Right lobe of liver (tissue), 6 donors: ENCODE results near the gene INPP5A. TPM values are rescaled to one million over a fixed set of nuclear protein-coding genes. Genes with fewer than 3 reads are reported as not detected.

Experiments used
- ATAC-seq, 4 donors: fragments of 200-7000 bp; cut with Tn5 transposase; one replicate each; pipeline ENCODE4 v1.9.1; 2020; ENCODE audit warnings: mild to moderate bottlenecking in 4 of 4, moderate library complexity in 4 of 4
- DNase-seq, 3 donors: peaks; one replicate each; pipeline ENCODE4 v3.0.0-alpha.2; 2020
- H3K27ac ChIP-seq, 3 donors: fragments of 200-600 bp; one replicate each; pipeline ENCODE4 v1.8.0; 2022
- H3K27me3 ChIP-seq, 2 donors: fragments of 200-600 bp; one replicate each; pipeline ENCODE4 v1.8.0; 2022
- H3K36me3 ChIP-seq, 4 donors: fragments of 200-600 bp; sonication (generic) in 1 of 4; one replicate each; pipeline versions ENCODE4 v1.5.1 to v1.8.0; 2017 to 2022; ENCODE audit warnings: control low read depth in 1 of 4
- H3K4me1 ChIP-seq, 4 donors: fragments of 200-600 bp; sonication (generic) in 1 of 4; one replicate each; pipeline versions ENCODE4 v1.5.1 to v1.8.0; 2017 to 2022; ENCODE audit warnings: control low read depth in 1 of 4
- H3K4me3 ChIP-seq, 3 donors: fragments of 200-600 bp; one replicate each; pipeline ENCODE4 v1.8.0; 2022
- H3K9me3 ChIP-seq, 4 donors: fragments of 200-600 bp; sonication (generic) in 1 of 4; one replicate each; pipeline versions ENCODE4 v1.5.1 to v1.8.0; 2017 to 2022; ENCODE audit warnings: control low read depth in 1 of 4
- CTCF ChIP-seq, 4 donors: fragments of 200-600 bp in 3 of 4; fragments of 450-650 bp in 1 of 4; IDR thresholded peaks; one replicate each; pipeline versions ENCODE4 v1.5.1 to v1.8.0; 2016 to 2022; ENCODE audit warnings: antibody characterized with exemption in 4 of 4, mild to moderate bottlenecking in 2 of 4
- POLR2A ChIP-seq: fragments of 450-650 bp; IDR thresholded peaks from one replicate; pipeline ENCODE4 v1.6.1; 2017; ENCODE audit warnings: antibody characterized with exemption, mild to moderate bottlenecking
- WGBS: methylation state at CpG from one replicate; pipeline ENCODE4 v1.1.6; 2018; ENCODE audit warnings: low coverage, low lambda C conversion rate; ENCODE audit not compliant: insufficient coverage; ENCODE audit errors: missing lambda C conversion rate; 5-methylcytosine and 5-hydroxymethylcytosine counted together
- intact Hi-C, 2 donors: fragments of 100-400 bp; cut with DNase I; formaldehyde crosslinking; loops; one replicate each; pipeline versions ENCODE4 v1.11.2 to v1.14.1; 2022
- total RNA-seq, 6 experiments: library from RNA; depleted of rRNA in 2 of 6; stranded (reverse); fragments of >200 nt in 2 of 6; fragmentation: NEBNext Ultra II Directional in 3 of 6; extraction: Animal tissue kit (Norgen Biotek cat#: 25700) in 3 of 6; gene quantifications; one replicate each; pipeline versions ENCODE4 v1.1.0 to v1.2.4, GENCODE V29; 2016 to 2023
- donor health status: DM: no; HTN: yes; CAD: no.
- donor health status: DM: no; HTN: no; CAD: no.
- donor health status: DM: no; HTN: no; CAD: no.
- donor health status: DM: no; HTN: yes; CAD: no.
- donor health status: DM: no; HTN: yes; CAD: no.

Gene INPP5A
- total RNA-seq, 6 experiments from 2014 or later, result 12.5 to 24.6 (median 16.9) TPM

DNA sequence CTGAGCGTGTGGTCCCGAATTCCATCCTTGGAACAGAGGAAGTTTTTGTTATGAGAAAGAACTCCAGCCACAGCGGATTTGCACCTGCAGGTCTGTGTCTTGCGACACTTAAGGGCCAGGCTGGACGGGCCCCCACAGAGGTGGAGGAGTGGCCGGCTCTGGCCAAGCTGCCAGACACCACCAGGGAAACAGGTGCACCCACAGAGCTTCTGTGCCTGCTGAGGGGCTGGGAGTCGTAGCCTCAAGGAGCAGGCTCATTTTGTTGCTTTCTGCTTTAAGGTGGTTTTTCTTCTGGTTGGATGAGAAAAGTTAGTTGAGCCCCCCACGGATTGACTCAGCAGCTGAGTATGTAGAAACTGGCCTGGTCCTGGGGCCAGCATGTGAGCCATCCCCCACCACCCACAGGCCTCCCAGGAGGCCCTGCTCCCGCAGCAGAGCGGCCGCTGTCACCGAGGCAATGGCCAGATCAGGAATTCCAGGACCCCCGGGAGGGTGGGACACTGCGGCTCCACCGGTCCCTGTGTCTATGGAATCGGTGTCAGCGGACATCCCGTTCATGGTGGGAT lies 206.4 kb downstream of the INPP5A start:
- TF ChIP-seq POLR2A (no peak), CTCF (IDR thresholded peaks at IDR 0.05) (no peak)
- no peak for ATAC-seq
- no peaks in the 10 kb centered on the region for H3K9me3 ChIP-seq
- DNase-seq, result no peak
- intact Hi-C loops, result no loop called here
- H3K4me1 ChIP-seq, result no peaks in the 10 kb centered on the region
- H3K27me3 ChIP-seq, result no peaks in the 10 kb centered on the region
- no peak overlapping the region for H3K4me3 ChIP-seq
- H3K27ac ChIP-seq, result no peak overlapping the region
- WGBS, result no CpG with 5 or more reads among the region's 18 CpGs
- H3K36me3 ChIP-seq, result no peaks in the 10 kb centered on the region

DNA sequence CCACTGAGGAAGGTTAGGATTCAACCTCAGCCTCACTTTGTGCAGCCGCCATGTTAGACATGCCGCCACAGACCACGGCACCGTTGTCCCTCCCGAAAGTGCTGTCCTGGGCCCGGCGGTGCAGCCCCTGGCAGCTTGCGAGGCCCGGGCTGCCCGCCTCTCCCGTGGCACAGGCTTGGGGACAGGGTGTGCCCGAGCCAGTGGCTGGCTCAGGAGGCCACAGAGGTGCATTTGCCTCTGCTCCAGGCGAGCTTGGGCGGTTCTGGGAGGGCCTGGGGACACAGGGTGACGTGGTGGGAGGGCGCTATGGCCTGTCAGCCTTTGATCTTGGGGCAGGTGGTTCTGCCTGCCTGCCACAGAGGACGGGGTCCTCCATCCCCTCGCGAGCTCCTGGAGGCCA lies 207.3 kb downstream of the INPP5A start:
- no CpG with 5 or more reads among the region's 19 CpGs for WGBS
- no peak for DNase-seq

DNA sequence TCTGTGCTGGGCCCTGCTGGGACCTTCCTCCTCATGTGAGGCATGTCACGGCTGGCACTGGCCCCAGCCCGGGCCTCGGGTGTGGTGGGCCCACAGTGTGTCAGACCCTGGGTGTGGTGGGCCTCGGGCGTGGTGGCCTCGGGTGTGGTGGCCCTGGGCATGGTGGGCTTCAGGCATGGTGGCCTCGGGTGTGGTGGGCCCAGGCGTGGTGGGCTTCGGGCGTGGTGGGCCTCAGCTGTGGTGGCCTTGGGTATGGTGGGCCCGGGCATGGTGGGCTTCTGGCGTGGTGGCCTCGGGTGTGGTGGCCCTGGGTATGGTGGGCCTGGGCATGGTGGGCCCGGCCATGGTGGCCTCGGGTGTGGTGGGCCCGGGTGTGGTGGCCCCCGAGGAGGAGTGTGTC lies 207.9 kb downstream of the INPP5A start:
- no peak overlapping the region for H3K4me3 ChIP-seq
- H3K36me3 ChIP-seq, result peaks cover 0 to 12% (median 2%) of the 10 kb centered on the region in 4 donors
- no CpG with 5 or more reads among the region's 17 CpGs for WGBS
- no peaks in the 10 kb centered on the region for H3K9me3 ChIP-seq
- ATAC-seq (no peak), DNase-seq (no peak)
- TF ChIP-seq CTCF (IDR thresholded peaks at IDR 0.05), result no peak
- no peak for TF ChIP-seq POLR2A
- H3K27ac ChIP-seq, result no peak overlapping the region
- H3K4me1 ChIP-seq, result no peaks in the 10 kb centered on the region
- intact Hi-C loops, result no loop called here
- H3K27me3 ChIP-seq, result no peaks in the 10 kb centered on the region

More for the DNA sequence above, 207.3 kb downstream of the INPP5A start:
- Histone ChIP-seq H3K4me3 (no peak overlapping the region), H3K27ac (no peak overlapping the region), H3K36me3 (peaks cover 0 to 6% (median under 1%) of the 10 kb centered on the region in 4 donors), H3K27me3 (no peaks in the 10 kb centered on the region), H3K9me3 (no peaks in the 10 kb centered on the region), H3K4me1 (no peaks in the 10 kb centered on the region)
- no peak for ATAC-seq
- intact Hi-C loops, result no loop called here
- no peak for TF ChIP-seq POLR2A
- no peak for TF ChIP-seq CTCF (IDR thresholded peaks at IDR 0.05)

DNA sequence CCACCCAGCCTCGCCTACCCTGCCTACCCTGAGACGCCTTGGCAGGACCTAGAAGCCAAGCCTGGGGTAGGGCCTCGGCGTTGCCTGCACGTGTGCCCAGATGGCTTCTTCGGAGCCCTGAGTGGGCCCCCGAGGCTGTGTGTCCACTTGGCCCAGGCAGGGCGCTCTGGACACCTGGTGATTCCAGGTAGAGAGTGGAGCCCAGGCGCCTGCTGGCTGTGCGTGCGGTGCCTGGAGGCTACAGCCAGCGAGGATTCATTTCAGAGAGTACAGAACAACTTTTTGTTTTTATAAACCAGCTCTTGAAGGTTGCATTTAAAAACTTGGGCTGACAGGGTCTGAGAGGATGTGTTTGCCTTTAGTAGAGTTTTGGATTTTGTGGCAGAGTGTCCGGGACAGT lies 208.4 kb downstream of the INPP5A start:
- ATAC-seq (no peak), DNase-seq (no peak)
- intact Hi-C loops, result no loop called here
- Histone ChIP-seq H3K9me3 (no peaks in the 10 kb centered on the region), H3K27ac (no peak overlapping the region), H3K27me3 (no peaks in the 10 kb centered on the region), H3K36me3 (peaks cover 0 to 13% (median 2%) of the 10 kb centered on the region in 4 donors), H3K4me1 (no peaks in the 10 kb centered on the region), H3K4me3 (no peak overlapping the region)
- TF ChIP-seq CTCF (IDR thresholded peaks at IDR 0.05) (no peak), POLR2A (no peak)
- 100% methylated on average over 4 of the region's 13 CpGs for WGBS

GRCh38 chr10:132746386-132746785 lies 208.8 kb downstream of the INPP5A start:
- WGBS, result 92% methylated on average over 5 of the region's 14 CpGs
- Histone ChIP-seq H3K27me3 (no peaks in the 10 kb centered on the region), H3K4me1 (no peaks in the 10 kb centered on the region), H3K36me3 (peaks cover 0 to 13% (median 2%) of the 10 kb centered on the region in 4 donors), H3K4me3 (no peak overlapping the region), H3K9me3 (no peaks in the 10 kb centered on the region), H3K27ac (no peak overlapping the region)
- ATAC-seq (no peak), DNase-seq (no peak)
- no peak for TF ChIP-seq CTCF (IDR thresholded peaks at IDR 0.05)
- no peak for TF ChIP-seq POLR2A
- intact Hi-C loops, result no loop called here
